Activated T-helper 1 cell treated with anti-CD3 and anti-CD28 coated beads, Interleukin-12 subunit alpha, Interleukin-12 subunit beta, Interleukin-2, Interleukin-4 antibody, amounts not matched to agents 30 ng/mL and 10 ng/mL and 1 ng/mL, durations not matched to agents 14 hours and 24 hours and 36 hours (primary cell): ENCODE results near the gene PIP4K2A. TPM values are rescaled to one million over a fixed set of nuclear protein-coding genes. Genes with fewer than 3 reads are reported as not detected.
"Not testable (repeated sequence)": the region's sequence is repeated elsewhere in the genome, so short reads cannot be mapped to it uniquely, and the experiment has no call there.

Experiments used
- DNase-seq: peaks from one replicate; pipeline ENCODE4 v3.0.0; 2021; ENCODE audit warnings: low spot score
- H3K27ac Mint-ChIP-seq: one replicate; pipeline ENCODE4 v1.8.0; 2021; ENCODE audit warnings: mild to moderate bottlenecking, mixed read lengths
- H3K27me3 Mint-ChIP-seq: one replicate; pipeline ENCODE4 v1.8.0; 2022; ENCODE audit warnings: mild to moderate bottlenecking, moderate library complexity, mixed read lengths; ENCODE audit not compliant: insufficient read depth
- H3K36me3 Mint-ChIP-seq: one replicate; pipeline ENCODE4 v1.8.0; 2021; ENCODE audit warnings: low read depth, mixed read lengths
- H3K4me1 Mint-ChIP-seq: one replicate; pipeline ENCODE4 v1.8.0; 2021; ENCODE audit warnings: low read depth, mixed read lengths
- H3K4me3 Mint-ChIP-seq: one replicate; pipeline ENCODE4 v1.8.0; 2021; ENCODE audit warnings: mild to moderate bottlenecking, moderate library complexity, mixed read lengths
- H3K9me3 Mint-ChIP-seq: one replicate; pipeline ENCODE4 v1.8.0; 2021; ENCODE audit warnings: mixed read lengths
- intact Hi-C: fragments of 100-400 bp; cut with micrococcal nuclease; formaldehyde crosslinking; loops from one replicate; pipeline ENCODE4 v1.15.1; 2024
- total RNA-seq: library from RNA; stranded (reverse); gene quantifications from 2 replicates; pipeline ENCODE4 v1.2.3, GENCODE V29; 2022

The PIP4K2A gene
- total RNA-seq, 1 donor from 2014 or later, result 92.7 TPM

DNA sequence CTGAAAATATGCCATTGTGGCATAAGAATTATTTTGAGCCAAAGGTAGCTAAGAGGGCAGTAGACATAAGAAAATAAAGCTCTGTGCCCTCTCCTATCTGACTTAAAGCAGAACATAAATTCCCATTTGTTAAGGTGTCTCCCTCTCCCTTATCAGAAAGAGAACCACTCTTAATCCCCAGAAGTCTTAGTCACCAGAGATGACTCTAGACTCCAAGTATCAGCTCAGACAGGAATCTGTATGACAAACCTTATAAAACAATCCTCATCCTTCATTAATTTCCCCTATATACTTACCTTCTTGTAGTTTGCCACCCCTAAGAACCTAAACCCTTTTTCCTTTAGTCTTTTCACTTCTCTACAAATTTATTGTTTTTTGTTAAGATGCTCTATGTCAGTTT is 21.8 kb upstream of the PIP4K2A start:
- Mint-ChIP-seq H3K36me3 (peaks cover 5% of the 10 kb centered on the region), H3K27me3 (peaks cover 15% of the 10 kb centered on the region), H3K4me3 (no peak overlapping the region), H3K4me1 (no peaks in the 10 kb centered on the region), H3K27ac (no peak overlapping the region), H3K9me3 (peaks cover 4% of the 10 kb centered on the region)
- DNase-seq, result no peak
- intact Hi-C loops, result no loop called here

DNA sequence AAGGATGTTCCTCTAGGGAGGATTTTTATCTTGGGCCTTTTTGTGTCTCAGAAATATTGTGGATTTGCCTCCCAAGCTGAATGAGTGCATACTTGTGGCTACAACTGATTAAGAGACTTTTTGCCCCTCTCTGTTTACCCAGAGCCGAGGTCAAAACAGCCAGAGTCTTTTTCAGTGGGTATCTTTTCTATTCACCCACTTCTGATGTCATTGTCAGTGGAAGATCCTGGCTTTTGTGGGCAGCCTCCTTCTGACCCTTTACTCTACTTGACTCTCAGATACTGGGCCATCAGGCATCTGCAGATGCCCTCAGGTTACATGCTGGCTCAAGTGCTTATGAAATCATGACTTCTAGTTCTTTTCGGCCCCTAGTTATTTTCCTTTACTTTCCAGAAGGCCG is 19.6 kb upstream of the PIP4K2A start:
- Mint-ChIP-seq H3K27ac (no peak overlapping the region), H3K4me3 (no peak overlapping the region), H3K4me1 (no peaks in the 10 kb centered on the region), H3K27me3 (peaks cover 10% of the 10 kb centered on the region), H3K9me3 (no peaks in the 10 kb centered on the region), H3K36me3 (peaks cover 2% of the 10 kb centered on the region)
- no peak for DNase-seq
- intact Hi-C loops, result no loop called here

DNA sequence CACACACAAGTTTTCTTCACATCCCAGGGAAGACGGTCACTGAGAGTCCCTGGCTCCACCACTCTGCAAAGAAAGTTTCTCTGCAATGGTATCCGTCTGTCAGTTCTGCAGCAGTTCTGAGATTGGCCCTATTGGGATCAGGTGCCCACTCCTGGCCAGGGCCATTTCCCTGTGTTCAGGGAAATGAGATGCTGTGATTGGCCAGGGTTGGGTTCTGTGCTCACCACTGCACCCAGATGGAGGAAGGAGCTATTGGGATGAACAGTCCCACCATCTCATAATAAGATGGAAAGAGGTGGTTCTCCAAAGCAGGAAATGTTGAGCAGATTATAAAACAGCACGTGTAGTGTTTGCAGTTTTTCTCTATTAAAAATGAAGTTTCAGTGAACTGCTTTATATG is 13.3 kb upstream of the PIP4K2A start:
- peaks cover 2% of the 10 kb centered on the region for H3K36me3 Mint-ChIP-seq
- peaks cover 10% of the 10 kb centered on the region for H3K27me3 Mint-ChIP-seq
- H3K4me1 Mint-ChIP-seq, result peaks cover 13% of the 10 kb centered on the region
- DNase-seq, result no peak
- H3K9me3 Mint-ChIP-seq, result no peaks in the 10 kb centered on the region
- no peak overlapping the region for H3K27ac Mint-ChIP-seq
- intact Hi-C loops, result no loop called here
- no peak overlapping the region for H3K4me3 Mint-ChIP-seq

DNA sequence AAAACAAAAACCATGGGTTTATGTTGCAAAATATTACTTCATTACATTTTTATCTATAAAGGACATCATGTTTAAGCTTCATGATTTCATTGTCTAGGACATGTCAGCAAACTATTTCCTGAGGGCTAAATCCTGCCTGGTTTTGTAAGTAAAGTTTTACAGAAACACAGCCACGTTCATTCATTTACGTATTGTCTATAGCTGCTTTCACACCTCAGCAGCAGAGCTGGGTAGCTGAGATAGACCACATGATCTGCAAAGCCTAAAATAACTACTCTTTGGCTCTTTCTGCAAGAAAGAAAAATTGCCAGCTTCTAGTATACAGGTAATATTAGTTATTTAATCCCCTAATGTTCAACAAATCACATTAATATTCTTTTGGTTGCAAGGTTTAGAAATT is 12.7 kb upstream of the PIP4K2A start:
- no peaks in the 10 kb centered on the region for H3K9me3 Mint-ChIP-seq
- H3K27me3 Mint-ChIP-seq, result peaks cover 9% of the 10 kb centered on the region
- H3K36me3 Mint-ChIP-seq, result peaks cover 2% of the 10 kb centered on the region
- H3K4me3 Mint-ChIP-seq, result no peak overlapping the region
- intact Hi-C loops, result no loop called here
- no peak overlapping the region for H3K27ac Mint-ChIP-seq
- no peak for DNase-seq
- H3K4me1 Mint-ChIP-seq, result peaks cover 13% of the 10 kb centered on the region

DNA sequence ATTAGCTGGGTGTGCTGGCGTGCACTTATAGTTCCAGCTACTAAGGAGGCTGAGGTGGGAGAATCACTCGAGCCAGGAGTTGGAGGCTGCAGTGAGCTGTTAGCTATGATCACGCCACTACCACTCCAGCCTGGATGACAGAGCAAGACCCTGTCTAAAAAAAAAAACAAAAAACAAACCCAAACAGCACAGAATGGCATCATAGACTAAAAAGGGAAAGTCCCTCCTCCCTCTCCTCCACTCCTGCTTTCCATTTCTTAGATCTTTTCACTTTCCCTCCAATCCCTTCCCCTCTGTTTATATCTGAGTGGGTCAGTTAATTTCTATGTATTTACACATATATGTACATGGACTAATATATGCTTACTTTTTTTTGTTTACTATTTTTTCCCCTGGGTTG is 10.4 kb upstream of the PIP4K2A start:
- no peak overlapping the region for H3K27ac Mint-ChIP-seq
- no peaks in the 10 kb centered on the region for H3K9me3 Mint-ChIP-seq
- H3K4me3 Mint-ChIP-seq, result no peak overlapping the region
- DNase-seq, result no peak
- intact Hi-C loops, result no loop called here
- peaks cover 13% of the 10 kb centered on the region for H3K4me1 Mint-ChIP-seq
- peaks cover 6% of the 10 kb centered on the region for H3K27me3 Mint-ChIP-seq
- H3K36me3 Mint-ChIP-seq, result no peaks in the 10 kb centered on the region

DNA sequence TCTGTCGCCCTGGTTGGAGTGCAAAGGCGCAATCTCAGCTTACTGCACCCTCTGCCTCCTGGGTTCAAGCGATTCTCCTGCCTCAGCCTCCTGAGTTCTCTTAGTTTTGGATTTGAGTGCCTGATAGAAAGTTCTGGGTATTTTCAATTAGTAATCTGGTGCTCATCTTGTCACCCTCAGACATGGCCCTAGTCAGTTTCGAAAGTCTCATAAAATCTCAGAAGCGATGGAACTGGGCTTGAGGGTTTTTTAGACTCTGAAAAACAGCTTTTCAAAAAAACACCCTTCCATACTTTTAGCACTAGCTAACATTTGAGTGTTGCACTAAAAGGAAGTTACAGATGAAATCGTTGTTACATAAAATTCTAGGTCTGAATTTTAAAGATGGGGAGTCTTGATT is 9.4 kb upstream of the PIP4K2A start:
- Mint-ChIP-seq H3K27me3 (peaks cover 6% of the 10 kb centered on the region), H3K36me3 (no peaks in the 10 kb centered on the region), H3K4me3 (no peak overlapping the region), H3K27ac (no peak overlapping the region), H3K9me3 (no peaks in the 10 kb centered on the region), H3K4me1 (peaks cover 13% of the 10 kb centered on the region)
- intact Hi-C loops, result no loop called here
- DNase-seq, result no peak

DNA sequence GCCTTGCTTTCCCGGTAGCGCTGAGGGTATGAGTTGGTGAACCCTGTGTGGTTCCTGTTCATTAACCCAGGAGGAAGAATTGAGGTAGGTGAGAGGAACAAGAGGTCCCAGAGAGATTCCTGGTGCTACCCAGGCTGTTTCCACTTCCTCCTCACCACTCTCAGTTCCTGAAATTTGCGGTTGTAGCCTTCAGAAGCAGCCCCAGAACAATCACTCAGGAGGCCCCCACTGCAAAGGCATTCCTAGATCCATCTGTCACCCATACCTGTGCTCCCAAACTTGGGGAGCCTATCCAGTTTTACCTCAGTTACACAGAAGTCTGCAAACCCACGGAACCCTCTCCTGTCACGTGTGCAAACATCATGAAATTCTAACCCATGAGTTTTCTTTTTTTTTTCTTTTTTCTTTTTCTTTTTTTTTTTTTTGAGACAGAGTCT is 9.0 kb upstream of the PIP4K2A start:
- no peak for DNase-seq
- intact Hi-C loops, result no loop called here
- peaks cover 6% of the 10 kb centered on the region for H3K27me3 Mint-ChIP-seq

DNA sequence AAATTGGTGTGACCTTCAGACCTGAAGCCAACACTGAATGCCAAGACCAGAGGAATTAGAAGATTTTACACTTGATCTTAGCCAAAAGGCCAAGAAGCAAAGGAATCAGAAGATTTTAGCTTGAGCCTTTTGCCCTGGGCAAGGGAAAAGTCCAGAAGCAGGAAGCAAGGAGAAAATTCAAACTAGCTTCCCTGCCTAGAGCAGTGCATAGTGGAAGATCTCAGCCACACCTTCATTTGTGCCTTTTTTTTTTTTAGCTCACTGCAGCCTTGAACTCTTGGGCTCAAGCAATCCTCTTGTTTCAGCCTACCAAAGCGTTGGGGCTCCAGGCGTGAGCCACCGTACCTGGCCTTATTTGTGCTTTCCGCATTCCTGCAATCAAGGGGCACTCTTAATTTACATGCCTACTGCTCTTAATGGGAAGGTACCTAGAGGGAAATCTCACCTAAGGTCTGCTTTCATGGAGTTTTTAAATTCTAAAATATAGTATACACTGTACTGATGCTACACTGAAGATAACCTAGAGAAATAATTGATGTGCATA is 8.3 kb upstream of the PIP4K2A start:
- no peak for DNase-seq
- intact Hi-C loops, result no loop called here
- Mint-ChIP-seq H3K27me3 (peaks cover 4% of the 10 kb centered on the region), H3K36me3 (no peaks in the 10 kb centered on the region), H3K4me3 (no peak overlapping the region), H3K9me3 (no peaks in the 10 kb centered on the region), H3K4me1 (peaks cover 13% of the 10 kb centered on the region), H3K27ac (no peak overlapping the region)

More for the DNA sequence above, 9.0 kb upstream of the PIP4K2A start:
- Mint-ChIP-seq H3K9me3 (no peaks in the 10 kb centered on the region), H3K4me1 (peaks cover 13% of the 10 kb centered on the region), H3K36me3 (no peaks in the 10 kb centered on the region), H3K27ac (no peak overlapping the region), H3K4me3 (no peak overlapping the region)

DNA sequence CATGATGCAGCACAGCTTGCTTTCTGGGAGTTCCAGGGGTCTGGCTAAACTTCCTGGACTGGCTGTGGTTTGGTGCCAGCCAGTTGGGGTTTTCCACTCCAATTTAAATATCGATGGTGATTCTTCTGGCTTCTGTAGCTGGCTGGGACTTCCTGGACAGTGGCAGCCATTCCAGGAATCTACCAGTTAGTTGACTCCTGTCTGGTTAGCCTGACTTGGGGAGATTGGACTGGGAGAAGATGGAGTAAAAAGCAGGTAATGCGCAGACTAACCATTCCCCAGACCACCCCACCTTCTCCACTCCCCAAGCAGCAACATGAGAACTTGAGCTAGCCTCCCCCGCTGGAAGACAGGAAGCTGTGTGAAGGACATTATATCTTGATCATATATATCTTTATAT is 6.3 kb upstream of the PIP4K2A start:
- intact Hi-C loops, result no loop called here
- H3K9me3 Mint-ChIP-seq, result no peaks in the 10 kb centered on the region
- H3K27me3 Mint-ChIP-seq, result peaks cover 4% of the 10 kb centered on the region
- peaks cover 13% of the 10 kb centered on the region for H3K4me1 Mint-ChIP-seq
- H3K4me3 Mint-ChIP-seq, result no peak overlapping the region
- no peak for DNase-seq
- H3K36me3 Mint-ChIP-seq, result no peaks in the 10 kb centered on the region
- H3K27ac Mint-ChIP-seq, result no peak overlapping the region

DNA sequence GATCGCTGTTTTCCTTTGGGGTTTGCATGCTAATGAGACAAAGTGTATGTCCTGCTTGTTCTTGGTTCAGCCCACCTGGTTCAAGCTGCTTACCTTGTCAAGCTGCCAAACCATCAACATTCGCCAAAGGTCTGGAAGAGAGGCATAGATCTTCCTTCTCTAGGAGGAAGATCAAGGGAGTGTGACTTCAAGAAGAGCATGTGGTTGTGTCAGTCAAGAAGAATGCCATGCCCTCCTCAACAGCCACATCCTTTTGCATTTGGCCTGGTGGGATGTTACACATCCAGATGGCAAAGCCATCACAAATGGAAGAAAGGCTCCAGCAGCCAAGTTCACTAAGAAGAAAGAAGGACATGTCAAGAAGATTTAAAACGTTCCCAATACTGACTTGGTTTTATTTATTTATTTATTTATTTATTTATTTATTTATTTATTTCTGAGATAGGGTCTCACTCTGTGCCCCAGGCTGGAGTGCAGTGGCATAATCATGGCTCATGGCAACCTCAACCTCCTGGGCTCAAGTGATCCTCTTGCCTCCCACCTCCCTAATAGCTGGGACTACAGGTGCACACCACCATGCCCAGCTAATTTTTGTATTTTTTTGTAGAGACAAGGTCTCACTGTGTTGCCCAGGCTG is 5.1 kb upstream of the PIP4K2A start:
- Mint-ChIP-seq H3K27ac (no peak overlapping the region), H3K4me1 (peaks cover 10% of the 10 kb centered on the region), H3K4me3 (no peak overlapping the region), H3K27me3 (peaks cover 4% of the 10 kb centered on the region), H3K9me3 (no peaks in the 10 kb centered on the region), H3K36me3 (no peaks in the 10 kb centered on the region)
- DNase-seq, result no peak
- intact Hi-C loops, result loop anchor here (10.0 kb wide), 3 partner anchors 265 to 1195 kb away; partner anchors contain the start of gene SKIDA1

DNA sequence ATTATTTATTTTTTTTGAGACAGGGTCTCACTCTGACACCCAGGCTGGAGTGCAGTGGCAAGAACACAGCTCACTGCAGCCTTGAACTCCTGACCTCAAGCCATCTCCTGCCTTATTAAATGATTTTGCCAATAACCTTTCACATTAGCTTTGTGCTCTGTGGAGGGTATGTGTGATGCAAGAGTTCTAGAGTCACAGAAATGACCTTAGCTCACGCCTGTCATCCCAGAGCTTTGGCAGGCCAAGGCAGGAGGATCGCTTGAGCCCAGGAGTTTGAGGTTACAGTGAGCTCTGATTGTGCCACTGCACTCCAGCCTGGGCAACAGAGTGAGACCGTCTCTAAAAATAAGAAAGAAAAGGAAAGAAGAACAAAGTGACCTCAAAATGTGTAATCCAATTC is 4.3 kb upstream of the PIP4K2A start:
- H3K27me3 Mint-ChIP-seq, H3K4me1 Mint-ChIP-seq, H3K4me3 Mint-ChIP-seq, DNase-seq, H3K9me3 Mint-ChIP-seq, H3K36me3 Mint-ChIP-seq, H3K27ac Mint-ChIP-seq: not testable (repeated sequence)
- intact Hi-C loops, result loop anchor here (10.0 kb wide), 3 partner anchors 266 to 1194 kb away; partner anchors contain the start of gene SKIDA1

DNA sequence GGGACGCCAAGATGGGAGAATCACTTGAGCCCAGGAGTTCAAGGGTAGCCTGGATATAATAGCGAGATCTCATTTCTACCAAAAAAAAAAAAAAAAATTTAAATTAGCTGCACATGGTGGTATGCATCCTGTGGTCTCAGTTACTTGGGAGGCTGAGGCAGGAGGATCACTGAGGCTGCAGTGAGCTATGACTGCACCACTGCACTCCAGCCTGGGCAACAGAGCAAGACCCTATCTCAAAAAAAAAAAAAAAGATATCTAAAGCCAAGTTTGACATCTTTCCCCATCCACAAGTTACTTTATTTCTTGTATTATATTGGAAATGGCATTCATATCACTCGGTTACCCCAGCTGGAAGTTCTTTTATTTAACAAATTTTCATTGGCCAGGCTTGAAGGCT is 3.4 kb upstream of the PIP4K2A start:
- Mint-ChIP-seq H3K27me3 (peaks cover 3% of the 10 kb centered on the region), H3K9me3 (no peaks in the 10 kb centered on the region), H3K36me3 (no peaks in the 10 kb centered on the region), H3K4me3 (no peak overlapping the region), H3K27ac (no peak overlapping the region), H3K4me1 (peaks cover 9% of the 10 kb centered on the region)
- no peak for DNase-seq
- intact Hi-C loops, result loop anchor here (10.0 kb wide), 3 partner anchors 267 to 1193 kb away; partner anchors contain the start of gene SKIDA1

DNA sequence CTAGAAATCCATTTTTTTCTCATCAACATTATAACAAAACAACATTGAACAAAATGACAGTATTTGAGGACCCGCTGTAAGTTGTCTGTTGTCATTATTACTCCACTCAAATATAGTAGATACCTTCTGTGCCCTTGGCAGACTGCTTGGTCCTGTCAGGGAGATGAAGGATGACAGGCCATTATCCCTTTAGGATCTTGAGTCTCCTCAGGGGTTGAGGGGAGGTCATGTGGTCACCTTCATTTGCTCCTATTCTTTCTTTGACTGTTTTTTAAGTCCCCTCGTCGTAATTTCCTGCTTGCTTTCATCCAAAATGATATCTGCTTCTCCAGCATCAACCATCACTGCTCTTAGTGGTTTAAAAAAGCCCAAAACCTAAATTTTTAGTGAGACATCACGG is 2.6 kb upstream of the PIP4K2A start:
- DNase-seq, result no peak
- Mint-ChIP-seq H3K36me3 (peaks cover 1% of the 10 kb centered on the region), H3K4me3 (no peak overlapping the region)

More for the DNA sequence above, 2.6 kb upstream of the PIP4K2A start:
- intact Hi-C loops, result loop anchor here (10.0 kb wide), 3 partner anchors 268 to 1192 kb away; partner anchors contain the start of gene SKIDA1
- Mint-ChIP-seq H3K27ac (peak overlapping the region; percentile 18), H3K9me3 (no peaks in the 10 kb centered on the region), H3K4me1 (peaks cover 17% of the 10 kb centered on the region), H3K27me3 (no peaks in the 10 kb centered on the region)
